ENCODE results near the gene ABR. TPM values are rescaled to one million over a fixed set of nuclear protein-coding genes. Genes with fewer than 3 reads are reported as not detected.
"Not testable (repeated sequence)": the region's sequence is repeated elsewhere in the genome, so short reads cannot be mapped to it uniquely, and the experiment has no call there.

ABR gene
- total RNA-seq, 1 donor: 112 TPM

- Histone ChIP-seq H3K9me3 (ENCODE audit: low read depth, low read length) (peaks cover 4% of the 10 kb centered on the region), H3K4me1 (ENCODE audit: insufficient read depth, low read length) (no peaks in the 10 kb centered on the region), H3K4me3 (ENCODE audit: low read length) (no peak overlapping the region), H3K27me3 (ENCODE audit: insufficient read depth, low read length) (no peaks in the 10 kb centered on the region)
Measured at GRCh38 chr17:1058423-1059130, 121.2 kb downstream of the ABR start.

- Histone ChIP-seq H3K9me3 (ENCODE audit: low read depth, low read length) (no peaks in the 10 kb centered on the region), H3K27me3 (ENCODE audit: insufficient read depth, low read length) (no peaks in the 10 kb centered on the region), H3K4me1 (ENCODE audit: insufficient read depth, low read length) (no peaks in the 10 kb centered on the region), H3K4me3 (ENCODE audit: low read length) (no peak overlapping the region)
Measured at GRCh38 chr17:1056761-1057160, 123.0 kb downstream of the ABR start.

- H3K27me3 ChIP-seq (ENCODE audit: insufficient read depth, low read length): no peaks in the 10 kb centered on the region
- H3K4me3 ChIP-seq (ENCODE audit: low read length): no peak overlapping the region
- H3K9me3 ChIP-seq (ENCODE audit: low read depth, low read length): no peaks in the 10 kb centered on the region
- no peaks in the 10 kb centered on the region for H3K4me1 ChIP-seq (ENCODE audit: insufficient read depth, low read length)
Measured at GRCh38 chr17:1055751-1056645, 123.8 kb downstream of the ABR start.

GRCh38 chr17:1055231-1055630, 124.5 kb downstream of the ABR start:
- H3K4me3 ChIP-seq (ENCODE audit: low read length): no peak overlapping the region

DNA sequence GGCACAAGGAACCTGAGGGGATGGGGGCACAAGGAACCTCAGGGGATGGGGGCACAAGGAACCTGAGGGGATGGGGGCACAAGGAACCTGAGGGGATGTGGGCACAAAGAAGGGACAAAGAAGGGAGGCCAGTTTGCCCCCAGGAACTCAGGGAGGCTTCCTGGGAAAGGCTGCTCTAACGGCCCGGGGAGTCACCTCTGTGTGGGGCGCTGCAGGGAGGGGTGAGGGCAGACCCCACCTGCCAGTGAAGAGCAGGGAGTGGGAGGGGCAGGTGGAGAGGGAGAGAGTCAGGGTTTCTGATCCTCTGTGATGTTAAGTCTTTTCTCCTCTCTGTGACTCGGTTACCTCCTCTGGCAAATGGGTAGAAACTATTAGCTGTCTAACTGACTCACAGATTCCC, 125.1 kb downstream of the ABR start:
- no peaks in the 10 kb centered on the region for H3K9me3 ChIP-seq (ENCODE audit: low read depth, low read length)
- H3K4me3 ChIP-seq (ENCODE audit: low read length): no peak overlapping the region
- no peaks in the 10 kb centered on the region for H3K4me1 ChIP-seq (ENCODE audit: insufficient read depth, low read length)
- no peaks in the 10 kb centered on the region for H3K27me3 ChIP-seq (ENCODE audit: insufficient read depth, low read length)

More at GRCh38 chr17:1055231-1055630, 124.5 kb downstream of the ABR start:
- H3K9me3 ChIP-seq (ENCODE audit: low read depth, low read length): no peaks in the 10 kb centered on the region
- no peaks in the 10 kb centered on the region for H3K27me3 ChIP-seq (ENCODE audit: insufficient read depth, low read length)
- H3K4me1 ChIP-seq (ENCODE audit: insufficient read depth, low read length): no peaks in the 10 kb centered on the region

GRCh38 chr17:1053661-1054360, 126.0 kb downstream of the ABR start:
- no peaks in the 10 kb centered on the region for H3K9me3 ChIP-seq (ENCODE audit: low read depth, low read length)
- no peak overlapping the region for H3K4me3 ChIP-seq (ENCODE audit: low read length)
- H3K27me3 ChIP-seq (ENCODE audit: insufficient read depth, low read length): no peaks in the 10 kb centered on the region
- no peaks in the 10 kb centered on the region for H3K4me1 ChIP-seq (ENCODE audit: insufficient read depth, low read length)

DNA sequence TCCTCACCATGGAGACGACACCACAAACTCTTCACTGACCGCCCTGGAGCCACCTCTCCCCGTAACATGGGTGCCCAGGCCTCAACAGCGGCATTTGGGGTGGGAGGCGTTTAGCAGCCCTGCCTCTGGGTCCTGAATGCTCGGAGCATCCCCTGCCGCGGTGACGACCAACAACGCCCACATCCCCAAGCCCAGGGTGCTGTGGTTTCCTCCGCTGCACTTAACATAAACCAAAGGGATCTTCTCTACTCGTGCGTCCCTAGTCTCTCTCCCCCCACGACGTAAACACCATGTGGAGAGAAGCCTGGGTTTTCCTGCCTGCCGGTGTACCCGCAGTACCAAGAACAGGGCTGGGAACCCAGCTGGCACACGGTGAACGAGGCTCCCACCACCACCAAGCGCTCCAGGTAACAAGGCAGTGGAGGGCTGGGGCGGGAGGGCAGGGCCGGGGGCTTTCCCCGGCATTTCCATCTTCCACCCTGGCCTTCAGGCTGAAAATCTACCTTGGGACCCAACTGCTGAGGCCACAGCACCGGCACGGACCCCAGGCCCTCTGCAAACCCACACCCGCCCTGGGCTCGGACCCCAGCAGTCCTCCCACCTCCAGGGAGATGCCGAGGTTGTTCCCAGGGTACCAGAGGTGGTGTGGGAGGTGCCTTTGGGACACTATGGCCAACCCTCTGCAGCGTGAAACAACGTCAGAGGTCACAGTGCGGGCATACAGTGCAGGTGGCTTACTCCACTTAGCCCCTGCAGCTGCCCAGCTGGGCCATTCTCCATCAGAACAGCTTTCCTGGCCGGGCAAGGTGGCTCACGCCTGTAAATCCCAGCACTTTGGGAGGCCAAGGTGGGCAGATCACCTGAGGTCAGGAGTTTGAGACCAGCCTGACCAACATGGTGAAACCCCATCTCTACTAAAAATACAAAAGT, 128.5 kb downstream of the ABR start:
- no peaks in the 10 kb centered on the region for H3K4me1 ChIP-seq (ENCODE audit: insufficient read depth, low read length)
- no peaks in the 10 kb centered on the region for H3K9me3 ChIP-seq (ENCODE audit: low read depth, low read length)
- no peak overlapping the region for H3K4me3 ChIP-seq (ENCODE audit: low read length)
- no peaks in the 10 kb centered on the region for H3K27me3 ChIP-seq (ENCODE audit: insufficient read depth, low read length)

DNA sequence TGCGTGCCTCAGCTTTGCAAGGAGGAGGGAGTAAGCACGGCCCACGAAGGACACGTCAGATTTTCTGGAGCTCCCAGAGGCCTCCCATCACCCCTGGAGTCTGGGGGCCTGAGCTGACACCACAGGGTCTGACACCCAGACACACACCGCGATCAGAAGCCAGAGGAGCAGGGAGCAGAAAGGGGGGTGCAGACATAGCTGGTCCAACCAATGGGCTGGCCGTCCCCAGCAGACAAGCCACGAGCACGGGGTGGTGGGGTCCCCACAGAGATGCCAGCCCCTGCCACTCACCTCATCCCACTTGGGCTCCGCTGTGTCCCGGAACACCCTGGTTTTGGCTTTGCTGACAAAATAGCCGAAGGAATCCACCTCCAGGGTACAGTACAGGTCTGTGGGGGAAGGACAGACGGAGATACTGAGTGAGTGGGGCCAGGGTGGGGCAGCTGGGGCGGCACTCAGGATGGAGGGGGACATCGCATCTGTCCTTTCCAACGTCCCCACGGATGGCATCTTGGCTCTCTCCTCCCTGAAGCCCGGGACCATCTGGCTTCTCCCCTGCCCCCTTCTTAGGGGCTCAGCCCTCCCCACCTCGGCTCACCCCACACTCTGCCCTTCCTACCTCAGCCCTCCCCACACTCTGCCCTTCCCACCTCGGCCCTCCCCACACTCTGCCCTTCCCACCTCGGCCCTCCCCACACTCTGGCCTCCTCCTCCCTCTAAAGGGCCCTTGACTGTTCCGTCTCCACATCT, 129.4 kb downstream of the ABR start:
- H3K27me3 ChIP-seq (ENCODE audit: insufficient read depth, low read length): no peaks in the 10 kb centered on the region
- H3K4me1 ChIP-seq (ENCODE audit: insufficient read depth, low read length): no peaks in the 10 kb centered on the region
- H3K4me3 ChIP-seq (ENCODE audit: low read length): no peak overlapping the region
- H3K9me3 ChIP-seq (ENCODE audit: low read depth, low read length): no peaks in the 10 kb centered on the region

- Histone ChIP-seq H3K4me3 (ENCODE audit: low read length) (no peak overlapping the region), H3K9me3 (ENCODE audit: low read depth, low read length) (no peaks in the 10 kb centered on the region), H3K4me1 (ENCODE audit: insufficient read depth, low read length) (no peaks in the 10 kb centered on the region), H3K27me3 (ENCODE audit: insufficient read depth, low read length) (no peaks in the 10 kb centered on the region)
Measured at GRCh38 chr17:1049446-1050225, 130.1 kb downstream of the ABR start.

GRCh38 chr17:1048516-1049115, 131.2 kb downstream of the ABR start:
- H3K9me3 ChIP-seq (ENCODE audit: low read depth, low read length); H3K27me3 ChIP-seq (ENCODE audit: insufficient read depth, low read length); H3K4me1 ChIP-seq (ENCODE audit: insufficient read depth, low read length); H3K4me3 ChIP-seq (ENCODE audit: low read length): not testable (repeated sequence)

DNA sequence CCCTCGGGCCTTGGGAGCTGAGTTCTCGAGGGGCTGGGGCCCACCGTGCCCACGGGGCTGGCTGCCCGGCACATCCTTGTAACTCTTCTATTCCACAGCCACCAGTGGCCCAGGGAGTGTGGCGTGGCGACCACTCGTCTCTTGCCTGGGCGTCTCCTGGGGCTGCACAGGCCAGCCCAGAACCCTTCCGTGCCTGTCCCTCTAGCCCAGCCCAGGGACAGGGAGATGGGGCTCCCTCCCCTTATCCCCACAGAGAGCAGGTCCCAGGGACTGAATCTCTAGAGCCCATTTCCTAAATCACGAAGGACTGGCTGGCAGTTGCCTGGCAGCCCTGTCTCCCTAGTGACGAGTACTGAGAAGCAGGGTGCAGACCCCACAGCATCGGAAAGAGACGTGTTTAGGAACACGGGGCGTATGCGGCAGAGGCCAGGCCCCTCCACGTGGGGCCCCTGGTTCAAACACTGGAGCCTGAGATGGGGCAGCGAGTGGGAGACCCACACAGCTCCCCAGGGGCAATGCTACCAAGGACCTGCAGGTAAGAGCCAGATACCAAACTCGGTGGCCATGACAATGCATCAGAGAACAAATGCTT, 131.8 kb downstream of the ABR start:
- Histone ChIP-seq H3K4me3 (ENCODE audit: low read length) (no peak overlapping the region), H3K4me1 (ENCODE audit: insufficient read depth, low read length) (no peaks in the 10 kb centered on the region), H3K27me3 (ENCODE audit: insufficient read depth, low read length) (no peaks in the 10 kb centered on the region), H3K9me3 (ENCODE audit: low read depth, low read length) (no peaks in the 10 kb centered on the region)

- H3K27me3 ChIP-seq (ENCODE audit: insufficient read depth, low read length): no peaks in the 10 kb centered on the region
- H3K9me3 ChIP-seq (ENCODE audit: low read depth, low read length): no peaks in the 10 kb centered on the region
- no peak overlapping the region for H3K4me3 ChIP-seq (ENCODE audit: low read length)
- H3K4me1 ChIP-seq (ENCODE audit: insufficient read depth, low read length): no peaks in the 10 kb centered on the region
Measured at GRCh38 chr17:1047177-1047878, 132.5 kb downstream of the ABR start.
